ENCODE results near the gene ERAP2.

The ERAP2 gene

GRCh38 chr5:96861076-96861475, 15.2 kb upstream of the ERAP2 start:
- TF ChIP-seq CTCF (IDR thresholded peaks at IDR 0.05; ENCODE audit: low read length) (no peak), EZH2phosphoT487 (IDR thresholded peaks at IDR 0.05; ENCODE audit: low read length) (no peak), EZH2 (optimal IDR thresholded peaks at IDR 0.05; ENCODE audit: low read depth, low read length) (no peak)
- DNase-seq, result no peak
- H2AFZ ChIP-seq (ENCODE audit: low read length), result no peak overlapping the region

GRCh38 chr5:96863114-96863513, 13.2 kb upstream of the ERAP2 start:
- H3K79me2 ChIP-seq (ENCODE audit: low read length), result no peaks in the 10 kb centered on the region
- H4K20me1 ChIP-seq (ENCODE audit: insufficient read depth, low read length), result no peaks in the 10 kb centered on the region
- TF ChIP-seq CTCF (IDR thresholded peaks at IDR 0.05; ENCODE audit: low read length), result no peak
- TF ChIP-seq EZH2phosphoT487 (IDR thresholded peaks at IDR 0.05; ENCODE audit: low read length), result no peak
- TF ChIP-seq EZH2 (optimal IDR thresholded peaks at IDR 0.05; ENCODE audit: low read depth, low read length), result no peak
- no peak overlapping the region for H3K27ac ChIP-seq (ENCODE audit: low read length)
- no peaks in the 10 kb centered on the region for H3K9me3 ChIP-seq (replicated peaks; ENCODE audit: insufficient read depth, low read length)
- no peaks in the 10 kb centered on the region for H3K36me3 ChIP-seq (replicated peaks; ENCODE audit: insufficient read depth, low read length)
- no peaks in the 10 kb centered on the region for H3K4me1 ChIP-seq (ENCODE audit: low read length)
- no peak overlapping the region for H2AFZ ChIP-seq (ENCODE audit: low read length)
- H3F3A ChIP-seq (ENCODE audit: insufficient read depth, low read length), result no peaks in the 10 kb centered on the region
- H3K4me2 ChIP-seq (ENCODE audit: low read depth, low read length), result no peak overlapping the region
- H3K9ac ChIP-seq (ENCODE audit: low read length), result no peak overlapping the region
- DNase-seq, result no peak
- H3K9me2 ChIP-seq (replicated peaks; ENCODE audit: insufficient read depth, low read length), result no peaks in the 10 kb centered on the region
- H3K27me3 ChIP-seq (replicated peaks; ENCODE audit: insufficient read depth, low read length), result no peaks in the 10 kb centered on the region
- no peak overlapping the region for H3K4me3 ChIP-seq (ENCODE audit: low read length)

More at GRCh38 chr5:96861076-96861475, 15.2 kb upstream of the ERAP2 start:
- Histone ChIP-seq H3K4me1 (ENCODE audit: low read length) (no peaks in the 10 kb centered on the region), H3K9me3 (replicated peaks; ENCODE audit: insufficient read depth, low read length) (no peaks in the 10 kb centered on the region), H3F3A (ENCODE audit: insufficient read depth, low read length) (no peaks in the 10 kb centered on the region), H3K27ac (ENCODE audit: low read length) (no peak overlapping the region), H3K27me3 (replicated peaks; ENCODE audit: insufficient read depth, low read length) (no peaks in the 10 kb centered on the region), H3K9me2 (replicated peaks; ENCODE audit: insufficient read depth, low read length) (no peaks in the 10 kb centered on the region), H3K9ac (ENCODE audit: low read length) (no peak overlapping the region), H3K36me3 (replicated peaks; ENCODE audit: insufficient read depth, low read length) (no peaks in the 10 kb centered on the region), H3K4me2 (ENCODE audit: low read depth, low read length) (no peak overlapping the region), H3K4me3 (ENCODE audit: low read length) (no peak overlapping the region), H3K79me2 (ENCODE audit: low read length) (no peaks in the 10 kb centered on the region), H4K20me1 (ENCODE audit: insufficient read depth, low read length) (no peaks in the 10 kb centered on the region)

GRCh38 chr5:96863949-96864584, 12.2 kb upstream of the ERAP2 start:
- H3K4me3 ChIP-seq (ENCODE audit: low read length), result no peak overlapping the region
- TF ChIP-seq CTCF (IDR thresholded peaks at IDR 0.05; ENCODE audit: low read length) (no peak), EZH2phosphoT487 (IDR thresholded peaks at IDR 0.05; ENCODE audit: low read length) (no peak), EZH2 (optimal IDR thresholded peaks at IDR 0.05; ENCODE audit: low read depth, low read length) (no peak)
- H3K9me3 ChIP-seq (replicated peaks; ENCODE audit: insufficient read depth, low read length), result no peaks in the 10 kb centered on the region
- no peaks in the 10 kb centered on the region for H3K9me2 ChIP-seq (replicated peaks; ENCODE audit: insufficient read depth, low read length)
- no peaks in the 10 kb centered on the region for H3K4me1 ChIP-seq (ENCODE audit: low read length)
- no peak overlapping the region for H3K4me2 ChIP-seq (ENCODE audit: low read depth, low read length)
- no peak overlapping the region for H3K9ac ChIP-seq (ENCODE audit: low read length)
- no peaks in the 10 kb centered on the region for H3K36me3 ChIP-seq (replicated peaks; ENCODE audit: insufficient read depth, low read length)
- H3K27me3 ChIP-seq (replicated peaks; ENCODE audit: insufficient read depth, low read length), result no peaks in the 10 kb centered on the region
- no peaks in the 10 kb centered on the region for H3F3A ChIP-seq (ENCODE audit: insufficient read depth, low read length)
- DNase-seq, result no peak
- no peak overlapping the region for H2AFZ ChIP-seq (ENCODE audit: low read length)
- no peaks in the 10 kb centered on the region for H3K79me2 ChIP-seq (ENCODE audit: low read length)
- no peaks in the 10 kb centered on the region for H4K20me1 ChIP-seq (ENCODE audit: insufficient read depth, low read length)
- H3K27ac ChIP-seq (ENCODE audit: low read length), result no peak overlapping the region
